H1 (cell line): ENCODE measurements around the gene SYVN1. TPM values are rescaled to one million over a fixed set of nuclear protein-coding genes. Genes with fewer than 3 reads are reported as not detected.

Source experiments
- ASH2L ChIP-seq: fragments of 200-600, 300-600 bp; sonication (generic); IDR thresholded peaks from one replicate; pipeline ENCODE4 v1.7.1; 2017; ENCODE audit warnings: low read length
- ATF3 ChIP-seq: IDR thresholded peaks from 2 replicates; pipeline ENCODE4 v1.6.1; 2011; ENCODE audit warnings: low read depth, mild to moderate bottlenecking, low read length; ENCODE audit not compliant: insufficient read depth
- BRCA1 ChIP-seq: IDR thresholded peaks from 2 replicates; pipeline ENCODE4 v1.6.1; 2012; ENCODE audit warnings: low read depth, low read length, improper control_type of control experiment
- CBX5 ChIP-seq: fragments of 300-800, 300-1000 bp; sonication (generic); IDR thresholded peaks from 2 replicates; pipeline ENCODE4 v1.7.1; 2016; ENCODE audit warnings: antibody characterized with exemption, low read length, low read depth
- CBX8 ChIP-seq: fragments of 300-800, 300-1000 bp; sonication (generic); IDR thresholded peaks from 2 replicates; pipeline ENCODE4 v1.7.1; 2016; ENCODE audit warnings: low read depth, low read length, borderline replicate concordance
- CEBPB ChIP-seq: IDR thresholded peaks from 2 replicates; pipeline ENCODE4 v1.6.1; 2012; ENCODE audit warnings: low read depth, low read length
- CHD1 ChIP-seq: IDR thresholded peaks from 2 replicates; pipeline ENCODE4 v1.6.1; 2012; ENCODE audit warnings: low read depth, low read length, improper control_type of control experiment
- CHD2 ChIP-seq: IDR thresholded peaks from 2 replicates; pipeline ENCODE4 v1.6.1; 2012; ENCODE audit warnings: low read length, improper control_type of control experiment
- CTBP2 ChIP-seq: IDR thresholded peaks from 2 replicates; pipeline ENCODE4 v1.7.0; 2011; ENCODE audit warnings: borderline replicate concordance, mild to moderate bottlenecking, moderate library complexity, mixed read lengths, low read length; ENCODE audit not compliant: insufficient read depth, insufficient read length
- EGR1 ChIP-seq: IDR thresholded peaks from 2 replicates; pipeline ENCODE4 v1.6.1; 2011; ENCODE audit warnings: low read depth, low read length, borderline replicate concordance
- HDAC6 ChIP-seq: IDR thresholded peaks from one replicate; pipeline ENCODE4 v1.7.1; 2012; ENCODE audit warnings: low read depth, mild to moderate bottlenecking, inconsistent platforms, low read length, moderate library complexity
- KDM1A ChIP-seq: fragments of 200-600, 300-600 bp; sonication (generic); IDR thresholded peaks from 2 replicates; pipeline ENCODE4 v1.7.1; 2016; ENCODE audit warnings: mild to moderate bottlenecking, low read length, borderline replicate concordance
- NRF1 ChIP-seq: IDR thresholded peaks from 2 replicates; pipeline ENCODE4 v1.6.1; 2011; ENCODE audit warnings: mild to moderate bottlenecking, low read depth, low read length, improper control_type of control experiment
- PHF8 ChIP-seq: fragments of 200-600 bp; sonication (generic); conservative IDR thresholded peaks from 2 replicates; pipeline ENCODE4 v1.7.1; 2012; ENCODE audit warnings: low read depth, mild to moderate bottlenecking, inconsistent platforms, low read length, moderate library complexity
- POU5F1 ChIP-seq: IDR thresholded peaks from 2 replicates; pipeline ENCODE4 v1.6.1; 2011; ENCODE audit warnings: low read depth, mild to moderate bottlenecking, low read length, moderate library complexity
- RBBP5 ChIP-seq: IDR thresholded peaks from 2 replicates; pipeline ENCODE4 v1.7.1; 2012; ENCODE audit warnings: low read depth, mild to moderate bottlenecking, inconsistent platforms, low read length, moderate library complexity, borderline replicate concordance
- RFX5 ChIP-seq: IDR thresholded peaks from 2 replicates; pipeline ENCODE4 v1.6.1; 2011; ENCODE audit warnings: low read depth, low read length, improper control_type of control experiment, borderline replicate concordance
- SAP30 ChIP-seq: fragments of 300-600 bp; sonication (generic); IDR thresholded peaks from 2 replicates; pipeline ENCODE4 v1.7.1; 2012; ENCODE audit warnings: low read length, moderate library complexity, mild to moderate bottlenecking, inconsistent platforms; ENCODE audit not compliant: insufficient read depth, insufficient replicate concordance
- SIN3A ChIP-seq, 2 experiments: IDR thresholded peaks in 1 of 2; conservative IDR thresholded peaks in 1 of 2; 2 replicates each; pipeline ENCODE4 v1.6.1; 2011 to 2012; ENCODE audit warnings: low read length in 2 of 2, improper control_type of control experiment in 1 of 2, low read depth in 1 of 2, mild to moderate bottlenecking in 1 of 2
- SIRT6 ChIP-seq: IDR thresholded peaks from one replicate; pipeline ENCODE4 v1.7.1; 2012; ENCODE audit warnings: low read length, inconsistent platforms
- SP4 ChIP-seq: IDR thresholded peaks from 2 replicates; pipeline ENCODE4 v1.6.1; 2012; ENCODE audit warnings: low read length, inconsistent platforms
- TAF7 ChIP-seq: optimal IDR thresholded peaks from 2 replicates; pipeline ENCODE3; 2011; ENCODE audit warnings: low read depth, mild to moderate bottlenecking, inconsistent platforms, low read length, moderate library complexity, borderline replicate concordance
- ZNF274 ChIP-seq: IDR thresholded peaks from 2 replicates; pipeline ENCODE4 v1.7.0; 2012; ENCODE audit warnings: low read length, borderline replicate concordance; ENCODE audit errors: extremely low read depth
- polyA plus RNA-seq, 7 experiments: library from polyadenylated mRNA; depleted of rRNA in 3 of 7; stranded (reverse) in 5 of 7; unstranded in 2 of 7; fragments of >200 nt in 5 of 7; fragments of 200-250 nt in 2 of 7; gene quantifications; 1 replicate in 5 of 7; 2 replicates in 1 of 7; 4 replicates in 1 of 7; pipeline versions ENCODE4 v1.2.1 to v1.2.3, GENCODE V29; 2011 to 2013; ENCODE audit warnings: missing spikeins in 2 of 7, mixed read lengths in 2 of 7
- total RNA-seq: library from RNA; stranded (reverse); fragmentation: NEBNext Ultra II Directional; extraction: Animal tissue kit (Norgen Biotek cat#: 25700); gene quantifications from 2 replicates; pipeline ENCODE4 v1.2.1, GENCODE V29; 2021
- TF ChIP-seq, protein P1 (sequence below): IDR thresholded peaks from 2 replicates; pipeline ENCODE4 v1.6.1; 2012; ENCODE audit warnings: inconsistent platforms

SYVN1 gene
- total and polyA plus RNA-seq, 2 of the 8 experiments (the other 6 are each of a cell fraction or from before 2014, with no cell fraction given), result 27.8 to 29.4 TPM

GRCh38 chr11:65134952-65135632 lies 773 bp upstream of the SYVN1 start (continued):
- TF ChIP-seq ASH2L (no peak), CBX8 (no peak), EGR1 (no peak), CEBPB (no peak), SP4 (no peak; the same call in 1 of the 2 replicates), BRCA1 (no peak), ATF3 (no peak), PHF8 (no peak; the same call in 1 of the 2 replicates), RFX5 (0 out of 2 replicates have a peak, but pooled peaks have one; percentile 40), SIN3A (conservative IDR thresholded peaks at IDR 0.05 in 1 of 2, IDR thresholded peaks at IDR 0.05 in 1 of 2; ENCODE audit: low read depth in 1 of 2, low read length in 2 of 2) (peak in 1 of 2 experiments; percentile 48; a peak in 3 of 4 replicates), CBX5 (no peak), POU5F1 (no peak), CTBP2 (no peak), KDM1A (no peak), TAF7 (peak; percentile 72), CHD2 (peak; percentile 64), NRF1 (no peak), HDAC6 (no peak), SIRT6 (no peak), CHD1 (no peak), ZNF274 (no peak), SAP30 (peak; percentile 7), RBBP5 (no peak; the same call in 1 of the 2 replicates)
- TF ChIP-seq, protein P1, sequence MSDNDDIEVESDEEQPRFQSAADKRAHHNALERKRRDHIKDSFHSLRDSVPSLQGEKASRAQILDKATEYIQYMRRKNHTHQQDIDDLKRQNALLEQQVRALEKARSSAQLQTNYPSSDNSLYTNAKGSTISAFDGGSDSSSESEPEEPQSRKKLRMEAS, result no peak
